HEK293 (cell line): ENCODE results near the gene FOXA2.

ENCODE experiments used
- GLI2 ChIP-seq: fragments of 450-650 bp; formaldehyde crosslinking; IDR thresholded peaks from 2 replicates; pipeline ENCODE4; 2017; ENCODE audit warnings: missing biosample characterization, missing genetic modification characterization, low read depth, borderline replicate concordance
- TRIM28 ChIP-seq: IDR thresholded peaks from 2 replicates; pipeline ENCODE4 v1.6.1; 2011; ENCODE audit warnings: low read length, control low read depth, borderline replicate concordance
- ZBTB21 ChIP-seq: fragments of 450-650 bp; formaldehyde crosslinking; IDR thresholded peaks from 2 replicates; pipeline ENCODE4 v1.5.1; 2017; ENCODE audit warnings: missing biosample characterization, missing genetic modification characterization
- ZNF10 ChIP-seq: fragments of 450-650 bp; formaldehyde crosslinking; IDR thresholded peaks from 2 replicates; pipeline ENCODE4 v1.5.1; 2017; ENCODE audit warnings: missing biosample characterization, missing genetic modification characterization
- ZNF16 ChIP-seq: fragments of 450-650 bp; formaldehyde crosslinking; IDR thresholded peaks from 2 replicates; pipeline ENCODE4 v1.5.1; 2016; ENCODE audit warnings: low read depth, missing biosample characterization, missing genetic modification characterization
- ZNF362 ChIP-seq: fragments of 450-650 bp; formaldehyde crosslinking; IDR thresholded peaks from 2 replicates; pipeline ENCODE4 v1.5.1; 2016; ENCODE audit warnings: missing biosample characterization, missing genetic modification characterization
- ZNF561 ChIP-seq: fragments of 450-650 bp; IDR thresholded peaks from 2 replicates; pipeline ENCODE4 v1.5.1; 2018; ENCODE audit warnings: missing biosample characterization, missing genetic modification characterization, borderline replicate concordance
- ZNF571 ChIP-seq: fragments of 450-650 bp; formaldehyde crosslinking; IDR thresholded peaks from 2 replicates; pipeline ENCODE4 v1.5.0; 2017; ENCODE audit warnings: missing biosample characterization, missing genetic modification characterization
- ZNF785 ChIP-seq: fragments of 450-650 bp; formaldehyde crosslinking; IDR thresholded peaks from 2 replicates; pipeline ENCODE4 v1.5.1; 2016; ENCODE audit warnings: missing biosample characterization, missing genetic modification characterization

The FOXA2 gene

GRCh38 chr20:22531056-22531615 lies 53.2 kb downstream of the FOXA2 start (continued):
- TF ChIP-seq ZNF362 (tag by site-specific recombination) (no peak), ZNF571 (no peak), ZBTB21 (tag by site-specific recombination) (no peak), ZNF16 (tag by site-specific recombination) (no peak), ZNF561 (tag by site-specific recombination) (no peak), GLI2 (tag by site-specific recombination) (no peak), ZNF785 (tag by site-specific recombination) (no peak), ZNF10 (no peak), TRIM28 (no peak)
- TF ChIP-seq, all 188 proteins: peak for 0
